ENCODE results near the gene RPP25. TPM values are rescaled to one million over a fixed set of nuclear protein-coding genes. Genes with fewer than 3 reads are reported as not detected.
"Not testable (repeated sequence)": the region's sequence is repeated elsewhere in the genome, so short reads cannot be mapped to it uniquely, and the experiment has no call there.

Gene RPP25
- total RNA-seq, 1 experiment from 2014 or later = 19.0 TPM

DNA sequence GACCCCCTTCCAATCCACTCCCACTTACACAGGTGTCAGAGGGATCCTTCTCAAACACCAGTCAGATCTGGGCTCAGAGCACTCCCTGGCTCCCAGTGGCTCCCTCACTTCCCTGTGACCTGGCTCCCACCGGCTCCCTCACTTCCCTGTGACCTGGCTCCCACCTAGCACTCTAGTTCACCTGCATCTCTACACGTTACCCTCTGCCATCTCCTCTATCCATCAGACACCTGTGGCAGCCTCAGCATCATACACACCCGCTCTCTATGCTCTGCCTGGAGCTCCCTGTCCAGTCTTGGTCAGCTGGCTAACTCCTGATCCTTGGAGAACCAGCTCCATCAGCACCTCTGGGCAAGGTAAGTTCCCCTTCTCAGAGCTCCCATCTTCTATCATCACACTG, 5.6 kb downstream of the RPP25 start:
- no peaks in the 10 kb centered on the region for H3K27me3 ChIP-seq
- H3K9me3 ChIP-seq = no peaks in the 10 kb centered on the region
- no peak for DNase-seq
- no peaks in the 10 kb centered on the region; the same call in 1 of the 2 replicates for H3K36me3 ChIP-seq
- H3K4me3 ChIP-seq = no peak overlapping the region

DNA sequence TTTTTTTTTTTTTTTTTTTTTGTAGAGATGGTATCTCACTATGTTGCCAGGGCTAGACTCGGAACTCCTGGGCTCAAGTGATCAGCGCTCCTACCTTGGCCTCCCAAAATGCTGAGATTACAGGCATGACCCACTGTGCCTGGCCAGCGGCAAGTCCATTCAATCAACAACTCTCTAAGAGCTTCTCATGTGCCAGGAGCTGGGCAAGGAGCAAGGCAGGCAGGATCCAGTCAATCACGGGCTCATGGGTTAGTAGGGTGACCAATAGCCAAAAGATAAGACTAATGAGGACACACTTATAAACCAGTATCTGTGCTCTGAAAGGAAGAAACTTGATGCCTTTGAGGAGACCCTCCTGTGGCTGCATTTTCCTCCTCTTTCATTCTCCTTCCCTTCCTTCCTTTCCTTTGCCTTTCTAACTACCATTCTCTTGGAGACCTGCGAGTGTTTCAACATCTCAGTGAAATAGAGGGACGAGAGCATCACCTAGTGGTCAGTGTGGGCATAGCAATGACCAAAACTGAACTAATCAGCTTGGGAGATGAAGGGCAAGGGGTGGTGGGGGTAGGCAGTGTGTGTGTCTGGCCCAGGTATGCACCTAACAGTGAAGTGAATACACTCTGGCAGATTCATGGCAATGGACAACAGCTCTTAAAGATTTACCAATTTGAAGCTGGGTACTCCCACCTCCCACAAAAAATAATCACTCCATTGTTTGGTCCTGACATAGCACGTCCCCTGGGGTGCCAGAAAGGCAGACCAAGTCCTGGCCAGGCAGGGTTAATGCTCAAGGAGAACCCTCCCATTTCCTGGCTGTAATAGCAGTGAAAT, 6.3 kb downstream of the RPP25 start:
- H3K4me3 ChIP-seq = no peak overlapping the region
- peak; percentile 49 for DNase-seq
- no peaks in the 10 kb centered on the region for H3K9me3 ChIP-seq
- H3K27me3 ChIP-seq = no peaks in the 10 kb centered on the region
- H3K36me3 ChIP-seq = no peaks in the 10 kb centered on the region; the same call in 1 of the 2 replicates

DNA sequence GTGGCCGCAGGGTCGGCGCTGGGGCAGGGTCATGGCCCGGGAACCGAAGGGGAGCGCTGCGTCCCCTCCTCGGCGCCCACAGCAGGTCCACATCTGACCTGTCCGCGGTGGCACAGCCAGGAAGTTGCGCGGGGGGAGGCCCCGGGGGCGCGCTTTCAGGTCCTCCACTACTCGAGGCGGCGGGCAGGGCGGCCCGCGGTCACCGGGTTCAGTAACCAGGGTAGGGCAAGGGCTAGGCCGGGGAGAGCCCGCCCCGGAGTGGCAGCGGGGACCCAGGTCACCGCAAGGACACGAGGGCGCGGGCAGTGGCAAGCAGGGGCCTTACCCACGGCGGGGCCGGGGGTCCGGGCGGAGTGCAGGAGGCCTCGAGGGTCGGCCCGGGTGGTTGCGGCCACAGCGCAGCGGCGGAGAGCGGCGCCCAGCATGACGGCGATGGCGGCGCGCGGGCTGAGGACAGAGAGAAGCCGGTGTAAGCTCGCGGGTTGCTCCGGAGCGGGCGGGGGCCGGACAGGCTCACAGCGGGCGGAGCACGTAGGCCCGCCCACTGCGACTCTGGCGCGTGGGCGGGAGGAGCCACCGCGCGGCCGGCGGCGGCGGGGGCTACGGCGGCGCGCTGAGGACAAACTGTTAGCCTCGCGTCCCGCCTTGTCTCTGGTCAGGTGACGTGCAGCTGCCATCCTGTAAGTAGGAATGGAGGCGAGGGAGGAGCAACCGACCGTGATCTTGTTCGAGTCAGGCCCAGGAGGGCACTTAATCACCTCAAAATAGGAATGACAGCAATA, 18.8 kb downstream of the RPP25 start, which contains the start of gene COX5A:
Gene COX5A, minus strand, starts transcription at position 484 of the 782 bp plus-strand sequence. Its CDS starts 59 bp downstream, at position 425.
- peak; percentile 97 for DNase-seq
- peak within 1 kb of the TSS; percentile 100 for H3K4me3 ChIP-seq

DNA sequence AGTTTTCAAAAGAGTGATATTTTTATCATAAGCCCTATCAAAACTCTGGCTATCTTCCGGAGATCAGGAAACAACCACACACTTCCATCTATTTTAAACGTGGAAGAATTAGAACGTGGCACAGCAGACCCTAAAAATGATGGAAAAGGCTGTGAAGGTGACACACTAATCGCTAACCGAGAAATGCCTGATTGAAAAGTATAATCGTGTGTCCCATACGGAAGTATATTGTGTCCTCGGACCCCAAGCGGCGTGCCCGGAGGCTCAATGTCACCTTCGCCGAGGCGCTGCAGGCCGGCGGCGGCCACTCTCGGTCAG, 19.3 kb downstream of the RPP25 start:
- Histone ChIP-seq H3K36me3 (peaks cover 36% of the 10 kb centered on the region), H3K27me3 (no peaks in the 10 kb centered on the region), H3K9me3 (no peaks in the 10 kb centered on the region), H3K4me3 (peak overlapping the region; percentile 100)
- no peak for DNase-seq

More for the DNA sequence above, 18.8 kb downstream of the RPP25 start, which contains the start of gene COX5A:
- peaks cover 32% of the 10 kb centered on the region for H3K36me3 ChIP-seq
- no peaks in the 10 kb centered on the region for H3K9me3 ChIP-seq
- no peaks in the 10 kb centered on the region for H3K27me3 ChIP-seq

DNA sequence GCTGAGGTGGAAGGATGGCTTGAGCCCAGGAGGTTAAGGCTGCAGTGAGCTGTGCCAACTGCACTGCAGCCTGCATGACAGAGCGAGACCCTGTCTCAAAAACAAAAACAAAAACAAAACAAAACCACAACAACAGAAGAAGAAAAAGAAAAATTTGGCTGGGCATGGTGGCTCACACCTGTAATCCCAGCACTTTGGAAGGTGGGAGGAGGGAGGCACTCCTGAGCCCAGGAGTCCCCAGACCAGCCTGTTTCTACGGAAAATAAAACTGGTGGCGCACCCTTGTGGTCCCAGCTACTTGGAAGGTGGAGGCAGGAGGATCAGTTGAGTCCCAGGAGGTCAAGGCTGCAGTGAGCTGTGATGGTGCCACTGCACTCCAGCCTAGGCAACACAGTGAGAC, 21.4 kb downstream of the RPP25 start:
- H3K4me3 ChIP-seq, H3K9me3 ChIP-seq, H3K27me3 ChIP-seq: not testable (repeated sequence)
- peaks cover 48% of the 10 kb centered on the region for H3K36me3 ChIP-seq
- peak; percentile 17 for DNase-seq

DNA sequence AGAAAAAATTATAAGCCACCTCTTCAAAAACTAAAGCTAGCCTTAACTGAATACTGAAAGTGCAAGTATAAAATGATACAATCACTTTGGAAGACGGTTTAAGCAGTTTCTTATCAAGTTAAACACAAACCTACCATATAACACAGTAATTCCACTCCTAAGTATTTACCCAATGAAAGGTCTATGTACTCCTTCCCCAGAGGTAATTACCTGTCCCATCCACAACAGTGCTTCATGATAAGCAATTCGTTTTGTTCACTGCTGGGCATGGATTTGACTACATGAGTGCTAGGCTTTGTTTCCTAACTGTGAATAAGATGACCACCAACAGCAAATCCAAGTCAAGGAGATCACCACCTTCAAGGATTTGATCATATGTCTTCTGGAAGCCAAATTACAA, 23.0 kb downstream of the RPP25 start:
- H3K9me3 ChIP-seq = no peaks in the 10 kb centered on the region
- no peak overlapping the region for H3K4me3 ChIP-seq
- no peaks in the 10 kb centered on the region for H3K27me3 ChIP-seq
- DNase-seq = no peak
- H3K36me3 ChIP-seq = peaks cover 62% of the 10 kb centered on the region

DNA sequence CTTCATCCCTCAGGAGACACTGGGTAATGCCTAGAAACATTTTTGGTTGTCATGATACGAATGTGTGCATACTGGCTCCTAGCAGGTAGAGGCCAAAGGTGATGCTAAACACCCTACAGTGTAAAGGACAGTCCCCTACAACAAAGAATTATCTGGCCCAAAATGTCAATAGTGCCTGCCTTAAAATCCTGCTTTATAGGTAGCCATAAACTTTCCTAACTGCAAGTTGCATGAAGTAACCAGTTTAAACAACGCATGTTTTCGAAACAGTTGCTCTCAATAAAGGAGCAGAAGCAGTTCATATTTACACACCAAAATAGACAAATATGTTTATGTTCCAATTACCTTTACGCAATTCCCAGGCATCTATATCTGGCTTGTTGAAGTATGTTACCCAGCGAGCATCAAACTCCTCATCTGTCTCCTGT, 27.8 kb downstream of the RPP25 start:
- no peak for DNase-seq
- Histone ChIP-seq H3K4me3 (no peak overlapping the region), H3K36me3 (peaks cover 80% of the 10 kb centered on the region), H3K9me3 (no peaks in the 10 kb centered on the region), H3K27me3 (no peaks in the 10 kb centered on the region)

DNA sequence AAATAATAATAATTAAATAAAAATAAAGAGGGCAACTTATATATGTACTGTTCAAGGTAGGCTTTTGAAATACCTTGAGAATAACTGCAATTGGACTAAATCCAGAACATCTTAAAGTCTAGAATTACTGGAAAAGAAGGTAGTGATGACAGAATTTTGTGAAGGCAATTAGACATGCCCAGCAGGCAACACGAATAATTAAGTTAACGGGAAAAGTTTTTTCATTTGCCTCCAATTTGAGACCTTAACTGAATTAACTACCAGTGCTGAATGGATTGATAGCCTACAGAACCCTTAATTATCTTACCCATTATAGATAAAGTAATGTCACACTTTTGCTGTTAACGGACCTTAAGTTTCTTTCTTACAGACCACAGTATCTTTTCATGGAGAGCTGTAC, 32.0 kb downstream of the RPP25 start:
- no peak overlapping the region for H3K4me3 ChIP-seq
- DNase-seq = no peak
- peaks cover 92% of the 10 kb centered on the region for H3K36me3 ChIP-seq
- H3K27me3 ChIP-seq = no peaks in the 10 kb centered on the region
- no peaks in the 10 kb centered on the region for H3K9me3 ChIP-seq

DNA sequence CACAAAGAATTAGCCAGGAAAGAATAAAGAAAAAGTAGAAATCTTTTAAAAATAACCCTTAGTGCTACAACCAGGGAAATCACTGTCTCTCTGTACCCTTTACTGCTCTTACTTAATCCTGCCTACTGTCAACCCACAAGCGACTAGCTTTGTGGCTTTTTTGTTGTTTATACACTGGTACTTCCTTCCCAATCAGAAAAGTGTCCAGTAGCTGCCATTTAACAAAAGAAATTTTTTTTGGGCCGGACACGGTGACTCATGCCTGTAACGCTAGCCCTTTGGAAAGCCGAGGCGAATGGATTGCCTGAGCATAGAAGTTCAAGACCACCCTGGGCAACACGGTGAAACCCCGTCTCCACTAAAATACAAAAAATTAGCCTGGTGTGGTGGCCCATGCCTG, 36.1 kb downstream of the RPP25 start:
- DNase-seq = no peak
- Histone ChIP-seq H3K4me3 (no peak overlapping the region), H3K9me3 (no peaks in the 10 kb centered on the region), H3K27me3 (no peaks in the 10 kb centered on the region), H3K36me3 (peaks cover 92% of the 10 kb centered on the region)

DNA sequence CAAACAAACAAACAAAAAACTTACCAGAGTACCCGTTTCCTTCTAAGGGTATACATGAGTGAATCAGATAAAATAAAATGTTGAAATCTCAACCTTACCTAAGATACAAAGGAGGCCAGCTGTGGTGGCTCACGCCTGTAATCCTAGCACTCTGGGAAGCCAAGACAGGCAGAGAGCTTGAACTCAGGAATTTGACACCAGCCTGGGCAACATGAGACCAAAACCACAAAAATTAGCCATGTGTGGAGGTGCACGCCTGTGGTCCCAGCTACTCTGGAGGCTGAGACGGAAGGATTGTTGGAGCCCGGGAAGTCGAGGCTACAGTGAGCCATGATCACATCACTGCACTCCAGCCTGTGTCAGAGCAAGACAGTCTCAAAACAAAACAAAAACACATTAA, 38.9 kb downstream of the RPP25 start:
- Histone ChIP-seq H3K36me3 (peaks cover 88% of the 10 kb centered on the region), H3K27me3 (no peaks in the 10 kb centered on the region), H3K9me3 (no peaks in the 10 kb centered on the region), H3K4me3 (no peak overlapping the region)
- no peak for DNase-seq

DNA sequence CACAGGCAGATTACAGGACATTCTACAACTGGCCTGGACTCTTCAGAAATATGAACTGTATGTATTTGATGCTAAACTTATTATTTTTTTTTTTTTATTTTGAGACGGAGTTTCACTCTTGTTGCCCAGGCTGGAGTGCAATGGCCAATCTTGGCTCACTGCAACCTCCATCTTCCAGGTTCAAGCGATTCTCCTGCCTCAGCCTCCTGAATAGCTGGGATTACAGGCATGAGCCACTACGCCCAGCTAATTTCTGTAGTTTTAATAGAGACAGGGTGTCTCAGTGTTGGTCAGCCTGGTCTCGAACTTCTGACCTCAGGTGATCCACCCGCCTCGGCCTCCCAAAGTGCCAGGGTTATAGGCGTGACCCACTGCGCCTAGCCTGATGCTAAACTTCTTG, 42.8 kb downstream of the RPP25 start:
- not testable (repeated sequence) for H3K27me3 ChIP-seq, H3K4me3 ChIP-seq, DNase-seq, H3K9me3 ChIP-seq
- peaks cover 61% of the 10 kb centered on the region for H3K36me3 ChIP-seq

DNA sequence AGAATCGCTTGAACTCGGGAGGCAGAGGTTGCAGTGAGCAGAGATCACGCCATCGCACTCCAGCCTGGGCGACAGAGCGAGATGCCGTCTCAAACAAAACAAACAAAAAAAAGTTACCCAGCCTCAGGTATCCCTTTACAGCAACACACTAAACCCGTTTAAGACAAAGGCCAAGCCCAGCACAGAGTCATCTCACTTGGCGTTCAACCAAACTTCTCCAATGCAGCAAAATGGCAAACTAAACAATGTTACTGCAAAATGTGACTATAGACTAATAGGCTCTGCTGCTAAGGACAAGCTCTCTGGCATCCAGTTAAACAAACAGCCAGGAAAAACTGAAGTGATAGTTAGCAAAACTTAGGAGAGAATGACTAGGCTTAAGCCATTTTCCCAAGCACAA, 43.5 kb downstream of the RPP25 start:
- H3K27me3 ChIP-seq = no peaks in the 10 kb centered on the region
- no peak overlapping the region for H3K4me3 ChIP-seq
- H3K36me3 ChIP-seq = peaks cover 53% of the 10 kb centered on the region
- no peak for DNase-seq
- no peaks in the 10 kb centered on the region for H3K9me3 ChIP-seq

DNA sequence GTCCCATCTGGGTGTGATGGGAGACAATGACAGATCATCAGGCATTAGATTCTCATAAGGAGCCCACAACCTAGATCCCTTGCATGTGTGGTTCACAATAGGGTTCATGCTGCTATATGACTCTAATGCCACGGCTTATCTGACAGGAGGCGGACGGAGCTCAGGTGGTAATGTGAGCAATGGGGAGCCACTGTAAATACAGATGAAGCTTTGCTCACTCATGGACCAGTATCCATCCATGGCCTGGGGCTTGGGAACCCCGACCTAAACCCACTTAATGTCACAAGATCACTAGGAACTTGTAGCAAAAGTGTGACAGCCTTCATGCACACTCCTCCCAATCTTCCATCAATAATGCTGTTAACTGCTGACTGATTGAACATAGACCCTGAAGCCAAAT, 47.9 kb downstream of the RPP25 start:
- no peak for DNase-seq
- no peak overlapping the region for H3K4me3 ChIP-seq
- H3K27me3 ChIP-seq = no peaks in the 10 kb centered on the region
- no peaks in the 10 kb centered on the region for H3K9me3 ChIP-seq
- peaks cover 33% of the 10 kb centered on the region for H3K36me3 ChIP-seq

DNA sequence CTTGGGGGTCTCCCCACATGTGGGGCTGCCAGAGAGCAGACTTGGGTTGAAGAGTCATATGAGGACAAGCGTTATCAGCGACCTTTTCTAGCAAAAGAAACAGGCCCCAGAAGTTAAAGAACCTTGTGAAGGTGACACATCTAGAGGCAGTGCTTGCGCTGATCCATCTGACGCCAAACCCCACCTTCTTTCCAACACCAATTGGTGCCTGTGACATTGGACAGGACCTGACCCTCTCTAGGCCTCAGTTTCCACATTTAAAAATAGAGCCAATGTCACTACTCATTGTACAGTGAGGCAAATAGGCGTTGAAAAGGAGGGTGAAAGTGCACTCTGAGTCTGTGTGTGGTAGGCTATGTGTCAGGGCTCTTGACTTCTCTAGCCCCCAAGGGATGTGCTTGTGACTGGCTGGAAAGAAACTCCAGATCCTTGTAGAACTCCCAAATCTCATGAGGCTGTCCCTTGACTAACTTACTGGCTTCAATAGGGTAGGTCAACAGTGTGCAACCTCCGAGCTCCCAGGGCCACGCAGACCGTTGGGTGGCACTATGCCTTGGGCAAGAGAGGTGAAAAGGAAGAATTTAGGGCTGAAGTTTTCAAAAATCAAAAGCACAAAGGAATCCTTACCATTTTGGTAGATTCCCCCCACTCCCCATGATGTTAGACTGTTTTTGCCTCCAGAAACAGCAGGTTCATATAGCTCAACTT, 49.3 kb downstream of the RPP25 start:
- no peaks in the 10 kb centered on the region for H3K27me3 ChIP-seq
- no peak for DNase-seq
- no peaks in the 10 kb centered on the region for H3K9me3 ChIP-seq
- H3K4me3 ChIP-seq = peak overlapping the region; percentile 68
- H3K36me3 ChIP-seq = peaks cover 31% of the 10 kb centered on the region

DNA sequence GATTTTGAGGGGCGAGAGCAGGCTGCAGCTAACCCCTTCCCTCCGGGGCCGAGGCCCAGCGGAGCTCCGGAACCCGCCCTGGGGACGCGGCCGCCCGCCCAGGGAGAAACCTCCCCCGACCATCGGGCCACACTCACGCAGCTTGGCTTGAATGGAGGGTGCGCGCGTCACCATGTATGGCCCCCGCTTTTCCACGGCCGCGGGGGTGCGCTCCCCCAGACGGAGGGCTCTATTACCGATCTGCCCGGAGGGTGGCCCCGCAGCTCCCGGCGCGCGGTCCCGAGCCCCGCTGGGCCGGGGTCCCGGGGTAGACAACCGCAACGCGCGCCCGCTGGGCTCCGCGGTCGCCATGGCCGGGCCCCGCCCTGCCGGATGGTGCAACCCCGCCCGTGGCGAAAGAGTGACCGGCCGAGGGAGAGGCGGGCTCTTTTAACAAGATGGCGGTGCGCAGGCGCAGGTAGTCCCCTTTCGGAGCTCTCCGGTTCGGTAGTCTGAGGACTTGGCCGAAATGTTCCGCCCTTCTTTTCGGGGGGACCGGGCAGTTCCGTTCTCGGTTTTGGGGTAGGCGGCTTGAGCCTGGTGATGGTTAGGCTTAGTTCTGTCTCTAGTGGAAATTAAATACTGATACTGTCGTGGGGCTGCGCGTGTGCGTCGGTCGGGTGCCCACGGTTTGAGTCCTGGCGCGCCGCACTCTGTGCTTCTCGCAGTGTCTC, 50.0 kb downstream of the RPP25 start, which contains the start of gene FAM219B:
Gene FAM219B, minus strand, starts transcription at position 402 of the 713 bp plus-strand sequence. Its CDS starts 51 bp downstream, at position 351.
- no peaks in the 10 kb centered on the region for H3K27me3 ChIP-seq
- H3K9me3 ChIP-seq = no peaks in the 10 kb centered on the region
- DNase-seq = peak; percentile 90
- H3K36me3 ChIP-seq = peaks cover 33% of the 10 kb centered on the region
- H3K4me3 ChIP-seq = peak within 1 kb of the TSS; percentile 68

DNA sequence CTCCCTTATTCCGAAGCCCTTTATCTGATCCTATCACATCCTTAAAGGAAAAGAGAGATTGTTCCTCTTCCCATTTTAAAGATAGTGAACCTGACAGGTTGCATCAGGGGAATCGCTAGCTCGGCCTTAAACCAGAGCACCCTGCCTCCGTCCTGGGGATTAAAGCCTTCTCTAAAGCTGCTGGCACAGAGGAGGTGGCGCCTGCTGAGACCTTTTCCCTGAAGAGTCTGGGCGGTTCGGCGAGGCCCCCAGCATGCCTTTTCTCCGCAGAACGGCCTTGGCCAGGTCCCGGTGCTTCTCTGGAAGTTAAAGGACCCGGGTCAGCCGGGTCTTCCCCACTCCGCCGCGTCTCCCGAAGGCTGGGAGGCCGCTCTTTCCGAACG, 50.5 kb downstream of the RPP25 start:
- H3K27me3 ChIP-seq = no peaks in the 10 kb centered on the region
- peak overlapping the region; percentile 68 for H3K4me3 ChIP-seq
- H3K9me3 ChIP-seq = no peaks in the 10 kb centered on the region
- peak; percentile 35 for DNase-seq
- peaks cover 37% of the 10 kb centered on the region for H3K36me3 ChIP-seq
